Astrocyte of the cerebellum (primary cell): Measurements from ENCODE around the gene CYTH2.
A peak's percentile ranks its signal among the peaks of the same experiment; 100 is the strongest.
"Not testable (repeated sequence)": the region's sequence is repeated elsewhere in the genome, so short reads cannot be mapped to it uniquely, and the experiment has no call there.

Experiments used
- DNase-seq: peaks from one replicate; pipeline ENCODE4 v3.0.0-alpha.2; 2011; ENCODE audit warnings: low read depth
- H3K4me3 ChIP-seq: 2 replicates; pipeline ENCODE4 v1.5.1; 2011; ENCODE audit warnings: mild to moderate bottlenecking, low read depth, low read length, moderate library complexity
- CTCF ChIP-seq: IDR thresholded peaks from 2 replicates; pipeline ENCODE4 v1.5.1; 2012; ENCODE audit warnings: low read length, low read depth, moderate library complexity, mild to moderate bottlenecking; ENCODE audit errors: missing control alignments
- in situ Hi-C: cut with HindIII; loops from 2 replicates; pipeline ENCODE4 v1.10.0; 2017; ENCODE audit warnings: low sequenced_read_pairs

Gene CYTH2

GRCh38 chr19:48487544-48487943 lies 18.4 kb downstream of the CYTH2 start:
- DNase-seq, result no peak
- in situ Hi-C loops, result no loop called here
- no peak overlapping the region for H3K4me3 ChIP-seq
- no peak for TF ChIP-seq CTCF

GRCh38 chr19:48487948-48488347 lies 18.8 kb downstream of the CYTH2 start:
- in situ Hi-C loops, result no loop called here
- no peak for TF ChIP-seq CTCF
- DNase-seq, result no peak
- H3K4me3 ChIP-seq, result no peak overlapping the region

GRCh38 chr19:48488478-48488877 lies 19.3 kb downstream of the CYTH2 start:
- H3K4me3 ChIP-seq, in situ Hi-C loops, DNase-seq: not testable (repeated sequence)

- peak; percentile 97 for TF ChIP-seq CTCF
- DNase-seq, result no peak
- in situ Hi-C loops, result no loop called here
- no peak overlapping the region for H3K4me3 ChIP-seq
Observed at GRCh38 chr19:48489608-48490216, 20.5 kb downstream of the CYTH2 start.

GRCh38 chr19:48490981-48491792 lies 22.0 kb downstream of the CYTH2 start:
- no peak for TF ChIP-seq CTCF
- in situ Hi-C loops, result no loop called here

GRCh38 chr19:48491793-48492123 lies 22.6 kb downstream of the CYTH2 start:
- TF ChIP-seq CTCF, result no peak
- no peak for DNase-seq
- in situ Hi-C loops, result no loop called here
- H3K4me3 ChIP-seq, result no peak overlapping the region

More at GRCh38 chr19:48490981-48491792, 22.0 kb downstream of the CYTH2 start:
- no peak for DNase-seq
- no peak overlapping the region for H3K4me3 ChIP-seq
